IMR-90 (cell line): ENCODE data around the gene LLGL2. TPM values are rescaled to one million over a fixed set of nuclear protein-coding genes. Genes with fewer than 3 reads are reported as not detected.

ENCODE experiments used
- ATAC-seq: fragments of 200-7000 bp; cut with Tn5 transposase; 2 replicates; pipeline ENCODE4 v1.9.1; 2020; ENCODE audit warnings: low read depth, mild to moderate bottlenecking, moderate library complexity
- BruUV-seq: library from RNA; stranded (reverse); fragments of 400-500 nt; replicated peaks from 2 replicates; lab custom pipeline; 2021; lab: Mats Ljungman, UMichigan
- CTCF ChIA-PET: fragments of 300-600 bp; formaldehyde crosslinking; extraction: SDS; loops from one replicate; lab custom pipeline; 2021; ENCODE audit warnings: antibody characterized with exemption; lab: Yijun Ruan, JAX
- POLR2A ChIA-PET: fragments of 300-600 bp; sonication (Branson Sonifier 250); formaldehyde crosslinking; loops from one replicate; lab custom pipeline; 2022; ENCODE audit warnings: antibody characterized with exemption; ENCODE audit not compliant: unreplicated experiment; lab: Charles Lee
- DNase-seq: peaks from one replicate; pipeline ENCODE4 v3.0.0; 2013
- H2AFZ ChIP-seq: replicated peaks from 2 replicates; pipeline ENCODE3; 2013; ENCODE audit warnings: low read length, mild to moderate bottlenecking; ENCODE audit not compliant: poor library complexity
- H2AK5ac ChIP-seq: 2 replicates; pipeline ENCODE4 v1.6.1; 2013; ENCODE audit warnings: low read depth, low read length, inconsistent platforms
- H2AK9ac ChIP-seq: replicated peaks from 2 replicates; pipeline ENCODE3; 2013; ENCODE audit warnings: mild to moderate bottlenecking, low read depth, low read length, moderate library complexity; ENCODE audit not compliant: poor library complexity
- H2BK120ac ChIP-seq: 2 replicates; pipeline ENCODE4 v1.6.1; 2013; ENCODE audit warnings: low read depth, low read length, inconsistent platforms
- H2BK15ac ChIP-seq: 3 replicates; pipeline ENCODE4 v1.6.1; 2013; ENCODE audit warnings: low read depth, low read length, inconsistent platforms
- H2BK20ac ChIP-seq: 2 replicates; pipeline ENCODE4 v1.6.1; 2013; ENCODE audit warnings: low read depth, mild to moderate bottlenecking, inconsistent platforms, low read length, moderate library complexity
- H2BK5ac ChIP-seq: 2 replicates; pipeline ENCODE4 v1.6.1; 2013; ENCODE audit warnings: mild to moderate bottlenecking, low read depth, low read length, inconsistent platforms; ENCODE audit not compliant: poor library complexity, severe bottlenecking
- H3K14ac ChIP-seq: replicated peaks from 2 replicates; pipeline ENCODE4 v1.6.1; 2013; ENCODE audit warnings: low read depth, low read length, inconsistent platforms
- H3K18ac ChIP-seq: 2 replicates; pipeline ENCODE4 v1.6.1; 2013; ENCODE audit warnings: low read depth, low read length, control low read depth
- H3K23ac ChIP-seq: 2 replicates; pipeline ENCODE4 v1.6.1; 2013; ENCODE audit warnings: low read depth, low read length, inconsistent platforms
- H3K27ac ChIP-seq: 2 replicates; pipeline ENCODE4 v1.5.1; 2013; ENCODE audit warnings: mild to moderate bottlenecking, control low read depth, low read length; ENCODE audit not compliant: insufficient read depth
- H3K27me3 ChIP-seq: 2 replicates; pipeline ENCODE4 v1.6.1; 2013; ENCODE audit warnings: low read length; ENCODE audit not compliant: control insufficient read depth, insufficient read depth
- H3K36me3 ChIP-seq: 2 replicates; pipeline ENCODE4 v1.6.1; 2013; ENCODE audit warnings: low read length, mixed read lengths; ENCODE audit not compliant: control insufficient read depth, insufficient read depth
- H3K4ac ChIP-seq: 2 replicates; pipeline ENCODE4 v1.6.1; 2013; ENCODE audit warnings: low read depth, low read length, inconsistent platforms
- H3K4me1 ChIP-seq: 2 replicates; pipeline ENCODE4 v1.6.1; 2013; ENCODE audit warnings: low read length, mixed read lengths; ENCODE audit not compliant: control insufficient read depth, insufficient read depth
- H3K4me2 ChIP-seq: 2 replicates; pipeline ENCODE4 v1.6.1; 2013; ENCODE audit warnings: low read depth, mild to moderate bottlenecking, control low read depth, low read length, moderate library complexity
- H3K4me3 ChIP-seq: 2 replicates; pipeline ENCODE4 v1.5.1; 2013; ENCODE audit warnings: low read depth, mild to moderate bottlenecking, control low read depth, low read length, moderate library complexity; ENCODE audit not compliant: insufficient read depth
- H3K56ac ChIP-seq: 2 replicates; pipeline ENCODE4 v1.6.1; 2013; ENCODE audit warnings: low read length, inconsistent platforms; ENCODE audit not compliant: insufficient read depth; ENCODE audit errors: extremely low read depth
- H3K79me1 ChIP-seq, 2 experiments: 2 replicates each; pipeline ENCODE4 v1.6.1; 2013; ENCODE audit warnings: low read length in 2 of 2, inconsistent platforms in 1 of 2, low read depth in 1 of 2
- H3K9ac ChIP-seq: 2 replicates; pipeline ENCODE4 v1.6.1; 2013; ENCODE audit warnings: low read depth, low read length, control low read depth
- H3K9me1 ChIP-seq: 2 replicates; pipeline ENCODE4 v1.6.1; 2013; ENCODE audit warnings: low read length, inconsistent platforms; ENCODE audit not compliant: insufficient read depth
- H3K9me3 ChIP-seq: 2 replicates; pipeline ENCODE4 v1.6.1; 2013; ENCODE audit warnings: low read length; ENCODE audit not compliant: control insufficient read depth, insufficient read depth
- H4K20me1 ChIP-seq: 2 replicates; pipeline ENCODE4 v1.6.1; 2013; ENCODE audit warnings: low read length, inconsistent platforms; ENCODE audit not compliant: insufficient read depth
- H4K5ac ChIP-seq: 2 replicates; pipeline ENCODE4 v1.6.1; 2013; ENCODE audit warnings: mild to moderate bottlenecking, low read depth, low read length, control low read depth
- H4K8ac ChIP-seq, 2 experiments: 2 replicates each; pipeline ENCODE4 v1.6.1; 2013; ENCODE audit warnings: low read depth in 2 of 2, low read length in 2 of 2, control low read depth in 1 of 2, inconsistent platforms in 1 of 2
- H4K91ac ChIP-seq: 2 replicates; pipeline ENCODE4 v1.6.1; 2013; ENCODE audit warnings: low read depth, low read length, inconsistent platforms; ENCODE audit not compliant: insufficient read depth
- BHLHE40 ChIP-seq: fragments of 150-350 bp; IDR thresholded peaks from 2 replicates; pipeline ENCODE4 v1.6.1; 2016; ENCODE audit warnings: mild to moderate bottlenecking, low read depth, low read length
- CEBPB ChIP-seq: IDR thresholded peaks from 2 replicates; pipeline ENCODE4 v1.6.1; 2012; ENCODE audit warnings: low read depth, low read length, improper control_type of control experiment
- CTCF ChIP-seq: conservative IDR thresholded peaks from 2 replicates; pipeline ENCODE4 v1.5.1; 2012; ENCODE audit warnings: mild to moderate bottlenecking, low read depth, low read length, improper control_type of control experiment
- FOS ChIP-seq: fragments of 150-350 bp; IDR thresholded peaks from 2 replicates; pipeline ENCODE4 v1.6.1; 2016; ENCODE audit warnings: low read depth, low read length
- MAFK ChIP-seq: IDR thresholded peaks from 2 replicates; pipeline ENCODE4 v1.6.1; 2012; ENCODE audit warnings: low read depth, low read length, improper control_type of control experiment
- MAZ ChIP-seq: IDR thresholded peaks from 2 replicates; pipeline ENCODE4 v1.6.1; 2012; ENCODE audit warnings: low read depth, mild to moderate bottlenecking, low read length, improper control_type of control experiment, moderate library complexity, borderline replicate concordance
- NFE2L2 ChIP-seq: fragments of 150-350 bp; IDR thresholded peaks from 2 replicates; pipeline ENCODE4 v1.6.1; 2016; ENCODE audit warnings: low read depth, mild to moderate bottlenecking, low read length
- POLR2A ChIP-seq: IDR thresholded peaks from 2 replicates; pipeline ENCODE4 v1.6.1; 2012; ENCODE audit warnings: mild to moderate bottlenecking, low read depth, low read length
- RAD21 ChIP-seq: IDR thresholded peaks from 2 replicates; pipeline ENCODE4 v1.6.1; 2012; ENCODE audit warnings: low read length, improper control_type of control experiment
- RCOR1 ChIP-seq: IDR thresholded peaks from 2 replicates; pipeline ENCODE4 v1.6.1; 2012; ENCODE audit warnings: mild to moderate bottlenecking, low read length, improper control_type of control experiment; ENCODE audit not compliant: insufficient replicate concordance
- SMC3 ChIP-seq: fragments of 150-350 bp; IDR thresholded peaks from 2 replicates; pipeline ENCODE4 v1.6.1; 2016; ENCODE audit warnings: low read depth, mild to moderate bottlenecking, antibody characterized with exemption, low read length, moderate library complexity
- WGBS, 2 experiments: methylation state at CpG; one replicate each; pipeline versions ENCODE4 v1.1.5 to v1.1.7; 2013; ENCODE audit warnings: missing lambda C conversion rate in 2 of 2; ENCODE audit not compliant: insufficient read length in 1 of 2; ENCODE audit errors: extremely low coverage in 2 of 2; 5-methylcytosine and 5-hydroxymethylcytosine counted together
- dilution Hi-C: fragments of 300-500 bp; cut with HindIII; formaldehyde crosslinking; loops from one replicate; pipeline ENCODE4 v1.14.3; 2018; ENCODE audit warnings: low sequenced_read_pairs; ENCODE audit not compliant: unreplicated experiment
- in situ Hi-C: fragments of 300-500 bp; cut with MboI; formaldehyde crosslinking; loops from 3 replicates; pipeline ENCODE4 v1.14.3; 2019; ENCODE audit warnings: low sequenced_read_pairs, inconsistent platforms, mixed read lengths
- intact Hi-C: fragments of 100-400 bp; cut with micrococcal nuclease; formaldehyde crosslinking; loops from 2 replicates; pipeline ENCODE4 v1.10.0; 2022
- polyA plus RNA-seq, 3 experiments: library from polyadenylated mRNA; depleted of rRNA; stranded (reverse); fragments of >200 nt; gene quantifications; 2 replicates each; pipeline ENCODE4 v1.2.3, GENCODE V29; 2012; ENCODE audit warnings: low replicate concordance in 1 of 3
- total RNA-seq: library from RNA; depleted of rRNA; stranded (reverse); fragments of >200 nt; gene quantifications from 2 replicates; pipeline ENCODE4 v1.2.3, GENCODE V29; 2012
- TF ChIP-seq, protein P1 (sequence below): fragments of 150-350 bp; IDR thresholded peaks from 2 replicates; pipeline ENCODE4 v1.6.1; 2017; ENCODE audit warnings: mild to moderate bottlenecking, antibody characterized with exemption, low read length, low read depth
- TF ChIP-seq, protein P2 (sequence below): fragments of 150-350 bp; IDR thresholded peaks from 2 replicates; pipeline ENCODE4 v1.6.1; 2016; ENCODE audit warnings: low read depth, mild to moderate bottlenecking, low read length, moderate library complexity, borderline replicate concordance

The LLGL2 gene
- total and polyA plus RNA-seq, 2 of the 4 experiments (the other 2 are of a cell fraction), result 0.54 to 0.72 TPM

DNA sequence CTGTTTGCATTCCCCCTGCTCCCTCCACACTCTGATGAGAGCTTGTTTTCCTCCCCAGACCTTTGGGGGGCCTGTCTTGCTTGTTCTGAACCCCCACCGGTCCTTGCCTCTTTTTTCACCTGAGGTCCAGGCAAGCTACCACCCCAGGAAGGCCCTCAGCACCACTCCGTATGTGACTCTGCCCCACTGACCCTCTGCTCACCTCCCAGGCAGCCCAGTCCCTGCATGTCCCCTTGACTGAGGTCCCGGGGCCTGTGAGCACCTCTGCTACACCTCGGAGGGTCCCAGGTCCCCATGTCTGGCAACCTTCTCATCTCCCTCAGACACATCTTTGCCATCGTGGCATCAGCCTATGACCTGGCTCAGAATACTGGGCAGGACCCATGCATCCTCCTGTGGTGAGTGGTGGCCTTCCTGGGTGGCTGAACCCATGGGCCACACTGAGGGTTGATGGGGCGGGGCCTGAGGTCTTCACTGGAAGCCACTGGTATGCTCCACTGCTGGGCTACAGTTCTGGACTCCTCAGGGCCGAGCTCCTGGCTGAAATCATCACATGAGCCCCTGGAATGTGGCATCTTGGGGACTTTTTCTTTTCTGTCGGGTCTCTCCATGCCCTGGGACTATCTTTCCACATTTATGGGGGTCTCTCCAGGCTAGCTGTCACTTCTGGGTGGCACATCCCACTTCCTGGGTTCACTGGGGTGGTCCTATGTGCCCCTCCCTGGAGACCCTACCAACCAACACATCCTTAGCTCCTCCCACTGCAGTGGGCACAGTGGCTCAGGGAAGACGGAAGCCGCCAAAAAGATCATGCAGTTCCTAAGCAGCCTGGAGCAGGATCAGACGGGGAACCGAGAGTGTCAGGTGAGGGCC lies 65.6 kb downstream of the LLGL2 start:
- Histone ChIP-seq H4K91ac (no peak overlapping the region), H3K14ac (no peak overlapping the region), H3K27me3 (peaks cover 39% of the 10 kb centered on the region), H4K20me1 (no peaks in the 10 kb centered on the region; the same call in 1 of the 2 replicates), H3K79me1 (no peaks in the 10 kb centered on the region), H3K4me3 (no peak overlapping the region), H4K8ac (no peak overlapping the region), H3K56ac (no peak overlapping the region), H3K23ac (no peak overlapping the region), H3K36me3 (no peaks in the 10 kb centered on the region), H2AK5ac (no peak overlapping the region), H3K18ac (no peak overlapping the region), H2BK20ac (no peak overlapping the region), H2BK5ac (no peak overlapping the region), H2BK15ac (no peak overlapping the region), H3K9ac (no peak overlapping the region), H2AFZ (peak overlapping the region; percentile 32), H3K4me1 (no peaks in the 10 kb centered on the region), H3K9me3 (no peaks in the 10 kb centered on the region), H3K27ac (no peak overlapping the region), H3K9me1 (no peaks in the 10 kb centered on the region), H4K5ac (no peak overlapping the region), H2AK9ac (peak overlapping the region; percentile 55), H3K4ac (no peak overlapping the region), H2BK120ac (no peak overlapping the region), H3K4me2 (no peak overlapping the region)
- in situ Hi-C loops, result no loop called here
- intact Hi-C loops, result no loop called here
- no TSS peak for BruUV-seq
- no peak for TF ChIP-seq NFE2L2
- TF ChIP-seq SMC3, result no peak
- no peak for TF ChIP-seq RAD21
- TF ChIP-seq POLR2A, result no peak
- no peak for TF ChIP-seq MAZ
- no peak for TF ChIP-seq RCOR1
- no peak for TF ChIP-seq MAFK
- TF ChIP-seq, protein P1, sequence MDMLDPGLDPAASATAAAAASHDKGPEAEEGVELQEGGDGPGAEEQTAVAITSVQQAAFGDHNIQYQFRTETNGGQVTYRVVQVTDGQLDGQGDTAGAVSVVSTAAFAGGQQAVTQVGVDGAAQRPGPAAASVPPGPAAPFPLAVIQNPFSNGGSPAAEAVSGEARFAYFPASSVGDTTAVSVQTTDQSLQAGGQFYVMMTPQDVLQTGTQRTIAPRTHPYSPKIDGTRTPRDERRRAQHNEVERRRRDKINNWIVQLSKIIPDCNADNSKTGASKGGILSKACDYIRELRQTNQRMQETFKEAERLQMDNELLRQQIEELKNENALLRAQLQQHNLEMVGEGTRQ, result no peak
- no peak for TF ChIP-seq BHLHE40
- TF ChIP-seq, protein P2, sequence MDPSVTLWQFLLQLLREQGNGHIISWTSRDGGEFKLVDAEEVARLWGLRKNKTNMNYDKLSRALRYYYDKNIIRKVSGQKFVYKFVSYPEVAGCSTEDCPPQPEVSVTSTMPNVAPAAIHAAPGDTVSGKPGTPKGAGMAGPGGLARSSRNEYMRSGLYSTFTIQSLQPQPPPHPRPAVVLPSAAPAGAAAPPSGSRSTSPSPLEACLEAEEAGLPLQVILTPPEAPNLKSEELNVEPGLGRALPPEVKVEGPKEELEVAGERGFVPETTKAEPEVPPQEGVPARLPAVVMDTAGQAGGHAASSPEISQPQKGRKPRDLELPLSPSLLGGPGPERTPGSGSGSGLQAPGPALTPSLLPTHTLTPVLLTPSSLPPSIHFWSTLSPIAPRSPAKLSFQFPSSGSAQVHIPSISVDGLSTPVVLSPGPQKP, result no peak
- TF ChIP-seq FOS, result no peak
- TF ChIP-seq CEBPB, result no peak
- no peak for TF ChIP-seq CTCF
- dilution Hi-C loops, result no loop called here
- CTCF ChIA-PET, result interaction anchor here (1.1 kb wide), 1 partner anchor 10 kb away, joined by 4 read pairs; no protein-coding TSS in a partner anchor
- POLR2A ChIA-PET, result no interaction called here
- ATAC-seq (no peak), DNase-seq (no peak)
- WGBS, 2 experiments, result 88% methylated on average over 5 of the region's 12 CpGs; no CpG with 5 or more reads in 1 of the 2 experiments
